ENCODE measurements around the gene VPS26B. TPM values are rescaled to one million over a fixed set of nuclear protein-coding genes. Genes with fewer than 3 reads are reported as not detected.

VPS26B gene
- total RNA-seq (ENCODE audit: low replicate concordance) = 32.3 and 39.9 TPM in 2 replicates

GRCh38 chr11:134223836-134224709 is at the start of gene VPS26B, which contains the start of gene NCAPD3:
Gene VPS26B (plus strand): TSS chr11:134224671. CDS start chr11:134225123, 452 bp downstream.
Gene NCAPD3 (minus strand): TSS chr11:134223967. CDS start chr11:134223926, 41 bp downstream.

GRCh38 chr11:134253188-134253993 is 28.9 kb downstream of the VPS26B start, which contains the start of the genes ACAD8 and THYN1:
Gene ACAD8 (plus strand): TSS chr11:134253568. CDS start chr11:134253601, 33 bp downstream.
Gene THYN1 (minus strand): TSS chr11:134253352. CDS start chr11:134252882, 470 bp downstream.

GRCh38 chr11:134275534-134276395 is 51.3 kb downstream of the VPS26B start, which contains the start of gene GLB1L3:
Gene GLB1L3 (plus strand): TSS chr11:134276379. CDS start chr11:134276741, 362 bp downstream.

Other genes with a start within 250 kb of the VPS26B start
- 61.4 and 204 TPM in 2 replicates for gene JAM3, start 155.6 kb upstream of the VPS26B start, total RNA-seq (ENCODE audit: low replicate concordance)
- gene NCAPD3, start 704 bp upstream of the VPS26B start, total RNA-seq (ENCODE audit: low replicate concordance) = 8.3 and 11.7 TPM in 2 replicates
- 39.7 and 65.6 TPM in 2 replicates for gene THYN1, start 28.7 kb downstream of the VPS26B start, total RNA-seq (ENCODE audit: low replicate concordance)
- 15.4 and 16.2 TPM in 2 replicates for gene ACAD8, start 28.9 kb downstream of the VPS26B start, total RNA-seq (ENCODE audit: low replicate concordance)
- gene GLB1L3, start 51.7 kb downstream of the VPS26B start, total RNA-seq (ENCODE audit: low replicate concordance) = not detected in 2 replicates
- 0.15 and 0.23 TPM in 2 replicates for gene GLB1L2, start 107.3 kb downstream of the VPS26B start, total RNA-seq (ENCODE audit: low replicate concordance)
- not detected in 2 replicates for gene B3GAT1, start 187.6 kb downstream of the VPS26B start, total RNA-seq (ENCODE audit: low replicate concordance)

All from smooth muscle cell of the coronary artery (primary cell).